ENCODE measurements around the gene ALDH18A1. TPM values are rescaled to one million over a fixed set of nuclear protein-coding genes. Genes with fewer than 3 reads are reported as not detected.

Gene ALDH18A1
- total and polyA plus RNA-seq, 2 donors (not counting 1 experiment from before 2014, with no cell fraction given), result 12.4 to 27.6 TPM

DNA sequence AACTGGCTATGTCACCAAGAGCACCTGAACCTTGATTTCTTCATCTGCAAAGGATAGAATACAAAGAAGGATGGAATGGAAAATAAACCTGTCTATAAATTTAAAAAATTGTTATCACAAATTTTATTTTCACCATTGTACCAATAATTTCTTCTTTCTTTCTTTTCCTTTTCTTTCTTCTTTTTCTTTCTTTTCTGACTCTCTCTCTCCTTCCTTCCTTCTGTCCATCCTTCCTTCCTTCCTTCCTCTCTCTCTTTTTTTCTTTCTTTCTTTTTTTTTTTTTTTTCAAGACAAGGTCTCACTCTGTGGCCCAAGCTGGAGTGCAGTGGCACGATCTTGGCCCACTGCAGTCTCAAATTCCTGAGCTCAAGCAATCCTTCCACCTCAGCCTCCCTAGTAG is 58.7 kb downstream of the ALDH18A1 start:
- DNase-seq (no peak), ATAC-seq (ENCODE audit: low read depth) (no peak)
- no CpG with 5 or more reads among the region's 1 CpG for WGBS (ENCODE audit: insufficient coverage)
- TF ChIP-seq, protein P1, sequence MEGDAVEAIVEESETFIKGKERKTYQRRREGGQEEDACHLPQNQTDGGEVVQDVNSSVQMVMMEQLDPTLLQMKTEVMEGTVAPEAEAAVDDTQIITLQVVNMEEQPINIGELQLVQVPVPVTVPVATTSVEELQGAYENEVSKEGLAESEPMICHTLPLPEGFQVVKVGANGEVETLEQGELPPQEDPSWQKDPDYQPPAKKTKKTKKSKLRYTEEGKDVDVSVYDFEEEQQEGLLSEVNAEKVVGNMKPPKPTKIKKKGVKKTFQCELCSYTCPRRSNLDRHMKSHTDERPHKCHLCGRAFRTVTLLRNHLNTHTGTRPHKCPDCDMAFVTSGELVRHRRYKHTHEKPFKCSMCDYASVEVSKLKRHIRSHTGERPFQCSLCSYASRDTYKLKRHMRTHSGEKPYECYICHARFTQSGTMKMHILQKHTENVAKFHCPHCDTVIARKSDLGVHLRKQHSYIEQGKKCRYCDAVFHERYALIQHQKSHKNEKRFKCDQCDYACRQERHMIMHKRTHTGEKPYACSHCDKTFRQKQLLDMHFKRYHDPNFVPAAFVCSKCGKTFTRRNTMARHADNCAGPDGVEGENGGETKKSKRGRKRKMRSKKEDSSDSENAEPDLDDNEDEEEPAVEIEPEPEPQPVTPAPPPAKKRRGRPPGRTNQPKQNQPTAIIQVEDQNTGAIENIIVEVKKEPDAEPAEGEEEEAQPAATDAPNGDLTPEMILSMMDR (IDR thresholded peaks at IDR 0.05), result no peak
- no peak for TF ChIP-seq EZH2 (IDR thresholded peaks at IDR 0.05; ENCODE audit: borderline replicate concordance, insufficient read depth, low read depth, low read length, poor library complexity, severe bottlenecking)
- ChIA-PET CTCF (interaction anchor here (1.6 to 8.8 kb wide), 3 partner anchors 168 to 233 kb away, joined by 4 to 131 read pairs (median 5); no protein-coding TSS in a partner anchor), POLR2A (interaction anchor here (0.6 kb wide), 1 partner anchor 80 kb away, joined by 4 read pairs; no protein-coding TSS in a partner anchor)
- Histone ChIP-seq H3K36me3 (replicated peaks in 1 of 2; ENCODE audit: control extremely low read depth in 1 of 2, control insufficient read depth in 1 of 2, extremely low read depth in 1 of 2, insufficient read depth in 2 of 2, low read length in 1 of 2) (no peaks in the 10 kb centered on the region), H3K4me1 (ENCODE audit: control insufficient read depth in 2 of 2, insufficient read depth in 2 of 2, low read length in 2 of 2) (no peaks in the 10 kb centered on the region), H4K20me1 (ENCODE audit: control insufficient read depth, insufficient read depth, low read length, poor library complexity, severe bottlenecking) (no peaks in the 10 kb centered on the region), H3K4me2 (replicated peaks; ENCODE audit: low read depth, low read length, poor library complexity, severe bottlenecking) (no peak overlapping the region), H3K9me3 (ENCODE audit: control extremely low read depth in 1 of 3, control insufficient read depth in 2 of 3, insufficient read depth in 1 of 3, low read length in 2 of 3) (no peaks in the 10 kb centered on the region), H2AFZ (ENCODE audit: insufficient read depth, low read depth, low read length, poor library complexity, severe bottlenecking) (no peak overlapping the region), H3K27ac (ENCODE audit: low read length in 2 of 2) (no peak overlapping the region), H3K9ac (ENCODE audit: low read length) (no peak overlapping the region), H3K79me2 (ENCODE audit: control insufficient read depth, insufficient read depth, low read length) (no peaks in the 10 kb centered on the region), H3K27me3 (replicated peaks in 1 of 4; ENCODE audit: control extremely low read depth in 1 of 4, control insufficient read depth in 3 of 4, insufficient read depth in 4 of 4, low read length in 3 of 4) (no peaks in the 10 kb centered on the region), H3K4me3 (ENCODE audit: control extremely low read depth in 1 of 5, extremely low read depth in 1 of 5, insufficient read depth in 1 of 5, low read depth in 2 of 5, low read length in 4 of 5) (no peak overlapping the region)
- Mint-ChIP-seq H3K9me3 (ENCODE audit: insufficient read depth) (no peaks in the 10 kb centered on the region), H3K27ac (no peak overlapping the region), H3K4me1 (peaks cover 1% of the 10 kb centered on the region), H3K4me3 (no peak overlapping the region), H3K27me3 (peaks cover 25% of the 10 kb centered on the region)
- intact Hi-C loops (cut with micrococcal nuclease), result no loop called here

DNA sequence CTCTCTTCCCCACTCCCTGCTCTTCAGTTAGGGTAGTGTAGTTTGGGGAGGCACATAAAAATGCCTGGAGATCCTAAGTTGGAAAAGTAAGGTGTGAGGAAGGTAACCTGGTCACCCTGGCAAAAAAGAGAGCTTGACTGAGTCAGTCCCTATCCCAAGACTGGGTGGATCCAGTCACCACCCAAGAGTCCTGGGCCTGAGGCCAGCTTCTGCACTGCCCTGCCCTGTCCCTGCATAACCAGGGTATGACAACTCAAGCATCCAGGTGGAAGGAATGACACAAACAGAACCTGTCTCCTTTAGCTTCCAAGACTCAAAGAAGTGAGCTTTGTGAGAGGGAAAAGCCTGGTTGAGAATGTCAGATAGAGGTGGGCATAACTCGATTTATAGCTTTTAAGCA is 68.5 kb downstream of the ALDH18A1 start:
- Histone ChIP-seq H3K4me2 (replicated peaks; ENCODE audit: low read depth, low read length, poor library complexity, severe bottlenecking) (no peak overlapping the region), H3K9me3 (ENCODE audit: control extremely low read depth in 1 of 3, control insufficient read depth in 2 of 3, insufficient read depth in 1 of 3, low read length in 2 of 3) (no peaks in the 10 kb centered on the region), H4K20me1 (ENCODE audit: control insufficient read depth, insufficient read depth, low read length, poor library complexity, severe bottlenecking) (no peaks in the 10 kb centered on the region), H3K9ac (ENCODE audit: low read length) (no peak overlapping the region), H3K4me1 (ENCODE audit: control insufficient read depth in 2 of 2, insufficient read depth in 2 of 2, low read length in 2 of 2) (no peaks in the 10 kb centered on the region), H3K36me3 (replicated peaks in 1 of 2; ENCODE audit: control extremely low read depth in 1 of 2, control insufficient read depth in 1 of 2, extremely low read depth in 1 of 2, insufficient read depth in 2 of 2, low read length in 1 of 2) (no peaks in the 10 kb centered on the region), H3K79me2 (ENCODE audit: control insufficient read depth, insufficient read depth, low read length) (no peaks in the 10 kb centered on the region), H3K27me3 (replicated peaks in 1 of 4; ENCODE audit: control extremely low read depth in 1 of 4, control insufficient read depth in 3 of 4, insufficient read depth in 4 of 4, low read length in 3 of 4) (peaks cover 0 to 8% (median 0%) of the 10 kb centered on the region in 4 experiments), H2AFZ (ENCODE audit: insufficient read depth, low read depth, low read length, poor library complexity, severe bottlenecking) (no peak overlapping the region), H3K27ac (ENCODE audit: low read length in 2 of 2) (no peak overlapping the region), H3K4me3 (ENCODE audit: control extremely low read depth in 1 of 5, extremely low read depth in 1 of 5, insufficient read depth in 1 of 5, low read depth in 2 of 5, low read length in 4 of 5) (no peak overlapping the region)
- no peak overlapping the region for H3K27ac Mint-ChIP-seq
- ATAC-seq (ENCODE audit: low read depth) (no peak), DNase-seq (no peak)
- H3K4me1 Mint-ChIP-seq, result no peaks in the 10 kb centered on the region
- H3K4me3 Mint-ChIP-seq, result no peak overlapping the region
- TF ChIP-seq, protein P1 (IDR thresholded peaks at IDR 0.05), result no peak
- TF ChIP-seq EZH2 (IDR thresholded peaks at IDR 0.05; ENCODE audit: borderline replicate concordance, insufficient read depth, low read depth, low read length, poor library complexity, severe bottlenecking), result no peak
- CTCF ChIA-PET, result interaction anchor here (1.3 kb wide), 1 partner anchor 12 kb away, joined by 3 read pairs; no protein-coding TSS in a partner anchor
- POLR2A ChIA-PET, result no interaction called here
- intact Hi-C loops (cut with micrococcal nuclease), result no loop called here
- no peaks in the 10 kb centered on the region for H3K9me3 Mint-ChIP-seq (ENCODE audit: insufficient read depth)
- H3K27me3 Mint-ChIP-seq, result peaks cover 9% of the 10 kb centered on the region
- WGBS (ENCODE audit: insufficient coverage), result 86% methylated on average over 1 of the region's 1 CpG

Measured in B cell (primary cell).